Common myeloid progenitor, CD34-positive (primary cell): ENCODE results near the gene BCL2L13.

Source experiments
- CTCF ChIA-PET: fragments of 350-600 bp; sonication (Branson Sonifier 250); formaldehyde crosslinking; loops from one replicate; lab custom pipeline; 2021; ENCODE audit warnings: antibody characterized with exemption; lab: Charles Lee
- POLR2A ChIA-PET: fragments of 350-600 bp; sonication (Branson Sonifier 250); formaldehyde crosslinking; loops from one replicate; lab custom pipeline; 2021; ENCODE audit warnings: antibody characterized with exemption; lab: Charles Lee
- DNase-seq, 3 donors: peaks; one replicate each; pipeline versions ENCODE4 v3.0.0 to v3.0.0-alpha.2; 2013
- H3K27ac ChIP-seq, 2 experiments: 1 replicate in 1 of 2; 2 replicates in 1 of 2; pipeline ENCODE4 v1.7.0; 2013; ENCODE audit warnings: inconsistent platforms in 2 of 2, low read length in 2 of 2, mild to moderate bottlenecking in 2 of 2, low read depth in 1 of 2, moderate library complexity in 1 of 2; ENCODE audit not compliant: severe bottlenecking in 2 of 2, insufficient read depth in 1 of 2, poor library complexity in 1 of 2
- H3K27me3 ChIP-seq, 5 experiments: replicated peaks in 2 of 5; 1 replicate in 3 of 5; 2 replicates in 2 of 5; pipeline versions ENCODE4 v1.6.1 to v1.7.0; 2013; ENCODE audit warnings: low read length in 4 of 5, mild to moderate bottlenecking in 2 of 5, moderate library complexity in 2 of 5, inconsistent platforms in 1 of 5; ENCODE audit not compliant: insufficient read depth in 5 of 5, control insufficient read depth in 4 of 5
- H3K36me3 ChIP-seq, 4 experiments: 1 replicate in 2 of 4; 2 replicates in 2 of 4; pipeline versions ENCODE4 v1.6.1 to v1.7.0; 2013; ENCODE audit warnings: low read length in 3 of 4, control low read depth in 1 of 4, mild to moderate bottlenecking in 1 of 4; ENCODE audit not compliant: control insufficient read depth in 4 of 4, insufficient read depth in 4 of 4
- H3K4me1 ChIP-seq, 4 experiments: 1 replicate in 3 of 4; 2 replicates in 1 of 4; pipeline versions ENCODE4 v1.6.1 to v1.7.1; 2013; ENCODE audit warnings: low read length in 3 of 4, mild to moderate bottlenecking in 3 of 4, control low read depth in 1 of 4, inconsistent platforms in 1 of 4, moderate library complexity in 1 of 4; ENCODE audit not compliant: control insufficient read depth in 4 of 4, insufficient read depth in 4 of 4; ENCODE audit errors: control extremely low read depth in 1 of 4
- H3K4me3 ChIP-seq, 7 experiments: 1 replicate in 4 of 7; 2 replicates in 3 of 7; pipeline versions ENCODE4 v1.5.1 to v1.7.0; 2013; ENCODE audit warnings: mild to moderate bottlenecking in 7 of 7, low read length in 6 of 7, moderate library complexity in 6 of 7, inconsistent platforms in 2 of 7, low read depth in 2 of 7, control low read depth in 1 of 7; ENCODE audit not compliant: insufficient read depth in 4 of 7, control insufficient read depth in 1 of 7; ENCODE audit errors: extremely low read depth in 1 of 7
- H3K9me3 ChIP-seq, 5 experiments: 1 replicate in 4 of 5; 2 replicates in 1 of 5; pipeline versions ENCODE4 v1.6.1 to v1.7.1; 2013; ENCODE audit warnings: low read length in 4 of 5, mild to moderate bottlenecking in 2 of 5, inconsistent platforms in 1 of 5, low read depth in 1 of 5, moderate library complexity in 1 of 5; ENCODE audit not compliant: control insufficient read depth in 4 of 5, insufficient read depth in 2 of 5; ENCODE audit errors: control extremely low read depth in 1 of 5
- WGBS: methylation state at CpG from one replicate; pipeline ENCODE4 v1.1.5; 2013; ENCODE audit not compliant: insufficient coverage; 5-methylcytosine and 5-hydroxymethylcytosine counted together

The BCL2L13 gene

DNA sequence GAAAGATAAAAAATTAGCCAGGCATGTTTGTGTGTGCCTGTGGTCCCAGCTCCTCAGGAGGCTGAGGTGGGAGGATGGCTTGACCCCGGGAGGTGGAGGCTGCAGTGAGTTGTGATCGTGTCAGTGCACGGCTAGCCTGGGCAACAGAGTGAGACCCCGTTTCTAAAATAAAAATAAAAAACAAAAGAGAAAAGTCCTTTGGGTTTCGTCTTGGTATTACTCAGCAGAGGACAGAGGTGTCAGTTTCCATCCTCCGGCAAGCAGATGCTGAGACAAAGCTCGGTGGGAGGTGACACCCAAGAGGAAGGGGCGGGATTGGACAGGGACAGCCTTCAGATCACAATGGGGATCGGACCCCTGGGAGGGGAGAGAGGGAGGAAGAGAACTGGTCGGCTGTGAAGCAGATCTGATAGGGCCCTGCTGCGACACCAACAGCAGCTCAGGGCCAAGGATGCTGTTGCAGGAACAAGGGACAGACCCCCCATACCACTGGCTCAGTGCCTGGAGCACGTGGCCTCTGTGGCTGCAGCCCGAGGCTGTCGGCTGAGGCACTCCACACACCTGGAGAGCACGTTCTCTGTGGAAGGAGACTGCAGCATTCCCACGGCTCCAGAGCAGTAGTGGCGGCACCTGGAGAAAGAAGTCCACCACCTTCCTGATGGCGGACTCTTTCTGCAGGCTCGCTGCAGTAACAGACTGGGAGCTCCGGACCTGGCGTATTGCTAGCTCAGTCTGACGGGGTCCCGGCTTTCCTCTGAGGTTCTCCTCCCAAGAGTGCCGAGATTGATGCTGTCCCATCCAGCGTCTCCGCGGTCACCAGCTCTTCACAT, 140.9 kb downstream of the BCL2L13 start:
- POLR2A ChIA-PET = interaction anchor here (1.0 kb wide), 1 partner anchor 42 kb away, joined by 3 read pairs; no protein-coding TSS in a partner anchor
- CTCF ChIA-PET = interaction anchor here (0.8 to 4.1 kb wide), 10 partner anchors 8 to 38 kb away, joined by 3 to 23 read pairs (median 5); no protein-coding TSS in a partner anchor
- H3K9me3 ChIP-seq = no peaks in the 10 kb centered on the region
- no peaks in the 10 kb centered on the region for H3K36me3 ChIP-seq
- H3K4me3 ChIP-seq = no peak overlapping the region
- H3K27me3 ChIP-seq = no peaks in the 10 kb centered on the region
- no peak for DNase-seq
- WGBS = 92% methylated on average over 25 of the region's 27 CpGs
- H3K27ac ChIP-seq = no peak overlapping the region
- peaks cover 4 to 75% (median 64%) of the 10 kb centered on the region in 4 experiments for H3K4me1 ChIP-seq

DNA sequence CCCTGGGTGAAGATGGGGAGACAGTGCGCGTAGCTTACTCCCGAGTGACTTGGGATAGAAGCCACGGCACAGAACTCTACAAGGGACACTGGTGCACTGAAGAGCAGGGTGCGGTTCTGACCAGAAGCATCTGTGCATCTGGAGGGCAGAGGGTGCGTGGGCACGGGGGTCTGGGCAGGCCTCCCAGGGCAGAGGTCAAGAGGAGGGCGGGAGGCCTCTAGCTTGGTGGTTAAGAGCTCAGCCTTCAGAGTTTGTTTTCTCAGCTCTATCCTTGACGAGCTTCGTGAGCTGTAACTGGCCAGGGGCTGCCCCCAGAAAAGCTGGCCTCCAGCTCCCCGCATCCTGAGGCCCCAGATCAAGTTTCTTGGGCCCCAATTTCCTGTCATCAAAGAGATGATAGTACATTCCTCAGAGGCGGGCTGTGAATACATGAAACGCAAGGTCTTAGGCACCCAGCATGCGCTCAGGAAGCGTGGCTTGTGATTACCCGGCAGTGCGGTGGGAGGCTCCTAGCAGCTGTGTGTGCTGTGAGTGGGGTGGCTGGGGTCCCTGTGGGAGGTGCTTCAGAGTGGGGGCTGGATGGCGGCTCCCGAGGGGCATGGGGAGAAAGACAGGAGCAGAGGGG, 141.7 kb downstream of the BCL2L13 start:
- no peaks in the 10 kb centered on the region for H3K36me3 ChIP-seq
- no peak overlapping the region for H3K27ac ChIP-seq
- H3K4me1 ChIP-seq = peaks cover 4 to 68% (median 58%) of the 10 kb centered on the region in 4 experiments
- no peaks in the 10 kb centered on the region for H3K9me3 ChIP-seq
- ChIA-PET POLR2A (interaction anchor here (1.0 to 1.5 kb wide), 2 partner anchors 42 to 141 kb away, joined by 3 to 5 read pairs; partner anchors contain the start of gene BCL2L13), CTCF (interaction anchor here (0.9 to 4.1 kb wide), 8 partner anchors 8 to 37 kb away, joined by 3 to 23 read pairs (median 6); no protein-coding TSS in a partner anchor)
- H3K27me3 ChIP-seq = no peaks in the 10 kb centered on the region
- H3K4me3 ChIP-seq = no peak overlapping the region
- WGBS = 84% methylated on average over 16 of the region's 19 CpGs
- no peak for DNase-seq
